Measurements from ENCODE around the gene GPN2. TPM values are rescaled to one million over a fixed set of nuclear protein-coding genes. Genes with fewer than 3 reads are reported as not detected.

Gene GPN2
- total and polyA plus RNA-seq, 8 donors: 23.5 to 34.1 (median 31.0) TPM

DNA sequence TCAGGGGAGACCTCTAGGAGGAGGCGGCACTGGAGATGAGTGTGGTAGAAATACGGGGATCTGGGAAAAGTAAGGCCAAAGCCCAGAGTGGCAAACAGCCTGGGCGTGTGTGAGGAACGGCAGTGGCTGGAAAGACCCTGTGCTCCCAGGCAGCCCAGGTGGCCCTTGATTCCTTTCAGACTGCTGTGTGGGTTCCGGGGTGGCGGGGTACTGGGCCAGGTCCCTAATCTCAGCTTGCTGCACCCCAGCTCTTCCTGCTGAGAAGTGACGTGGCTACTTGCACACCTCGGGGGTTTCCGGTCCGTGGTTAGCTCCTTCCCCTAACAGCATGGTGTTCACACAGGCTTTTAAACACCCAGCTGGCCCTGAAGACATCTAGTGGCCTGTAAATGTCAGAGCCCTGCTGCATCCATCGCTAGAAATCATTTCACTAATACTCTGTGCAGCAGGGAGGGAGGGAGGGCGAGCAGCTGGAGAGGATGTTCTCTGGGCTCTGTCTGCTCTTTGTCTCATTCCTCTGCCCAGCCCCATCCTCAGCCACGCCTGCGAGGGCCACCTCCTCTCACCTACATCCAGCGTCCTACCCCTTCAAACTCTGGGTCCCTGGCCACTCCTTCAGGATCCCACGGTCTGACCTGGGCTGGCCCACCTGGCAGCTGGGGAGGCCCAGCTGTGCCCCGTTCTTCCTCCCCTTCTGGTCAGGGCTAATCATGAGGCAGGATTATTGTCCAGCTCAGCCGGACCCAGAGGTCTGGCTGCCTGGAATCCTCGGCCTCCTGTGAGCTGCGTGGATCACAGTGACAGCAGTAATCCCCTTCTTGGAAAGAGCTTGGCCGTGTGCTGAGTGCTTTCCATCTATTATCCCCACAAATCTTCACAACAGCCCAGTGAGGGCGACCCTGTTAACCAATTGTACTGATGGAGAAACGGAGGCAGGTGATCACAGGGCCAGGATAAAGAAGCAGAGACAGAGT lies 56.4 kb downstream of the GPN2 start:
- ATAC-seq (peak; percentile 29), DNase-seq (peak in 2 of 4 donors; percentile 78 to 88)
- H3K4me1 ChIP-seq: peaks cover 0 to 60% of the 10 kb centered on the region in 2 donors
- H3K36me3 ChIP-seq: peaks cover 0 to 65% of the 10 kb centered on the region in 2 donors
- no peaks in the 10 kb centered on the region for H3K27me3 ChIP-seq
- no peak overlapping the region for H3K4me3 ChIP-seq
- H3K27ac ChIP-seq: peak overlapping the region in 1 of 2 donors; percentile 85
- no peaks in the 10 kb centered on the region for H3K9me3 ChIP-seq
- intact Hi-C loops (cut with DNase I): no loop called here
- TF ChIP-seq, protein P1, sequence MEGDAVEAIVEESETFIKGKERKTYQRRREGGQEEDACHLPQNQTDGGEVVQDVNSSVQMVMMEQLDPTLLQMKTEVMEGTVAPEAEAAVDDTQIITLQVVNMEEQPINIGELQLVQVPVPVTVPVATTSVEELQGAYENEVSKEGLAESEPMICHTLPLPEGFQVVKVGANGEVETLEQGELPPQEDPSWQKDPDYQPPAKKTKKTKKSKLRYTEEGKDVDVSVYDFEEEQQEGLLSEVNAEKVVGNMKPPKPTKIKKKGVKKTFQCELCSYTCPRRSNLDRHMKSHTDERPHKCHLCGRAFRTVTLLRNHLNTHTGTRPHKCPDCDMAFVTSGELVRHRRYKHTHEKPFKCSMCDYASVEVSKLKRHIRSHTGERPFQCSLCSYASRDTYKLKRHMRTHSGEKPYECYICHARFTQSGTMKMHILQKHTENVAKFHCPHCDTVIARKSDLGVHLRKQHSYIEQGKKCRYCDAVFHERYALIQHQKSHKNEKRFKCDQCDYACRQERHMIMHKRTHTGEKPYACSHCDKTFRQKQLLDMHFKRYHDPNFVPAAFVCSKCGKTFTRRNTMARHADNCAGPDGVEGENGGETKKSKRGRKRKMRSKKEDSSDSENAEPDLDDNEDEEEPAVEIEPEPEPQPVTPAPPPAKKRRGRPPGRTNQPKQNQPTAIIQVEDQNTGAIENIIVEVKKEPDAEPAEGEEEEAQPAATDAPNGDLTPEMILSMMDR (IDR thresholded peaks at IDR 0.05): no peak

- DNase-seq: no peak
- intact Hi-C loops (cut with DNase I): no loop called here
- TF ChIP-seq, protein P1 (IDR thresholded peaks at IDR 0.05): no peak
Observed at GRCh38 chr1:26832249-26832960, 57.7 kb downstream of the GPN2 start.

DNA sequence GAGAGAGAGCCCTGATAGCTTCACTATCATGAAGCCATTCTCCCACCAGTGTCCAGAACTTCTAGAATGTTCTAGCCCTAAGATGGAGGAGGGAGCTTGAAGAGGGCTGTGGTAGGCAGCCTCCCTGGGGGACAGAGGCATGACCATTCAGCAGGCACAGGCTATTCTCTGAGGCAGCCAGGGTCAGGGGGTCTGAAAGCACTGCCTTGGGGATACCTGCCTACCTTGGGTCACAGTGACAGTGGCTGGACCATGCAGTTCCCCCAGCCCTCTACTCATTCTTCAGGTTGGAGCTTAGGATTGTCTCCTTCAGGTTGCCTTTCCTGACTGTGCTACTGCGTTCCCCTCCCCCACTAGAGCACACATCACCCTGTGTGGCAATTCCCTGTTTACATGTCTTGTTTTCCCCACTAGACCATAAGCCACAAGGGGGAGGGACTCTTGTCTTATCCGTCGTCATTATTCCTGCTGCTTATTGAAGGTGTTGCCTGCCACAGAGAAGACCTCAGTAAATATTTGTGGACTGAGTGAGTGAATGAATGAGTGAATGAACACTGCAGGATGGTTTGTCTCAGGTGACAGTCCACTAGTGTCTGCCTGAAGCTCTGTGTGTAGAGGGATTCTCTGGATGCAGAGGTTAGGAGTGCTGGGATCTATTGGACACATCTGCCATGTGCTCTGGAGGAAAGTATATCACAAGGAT lies 58.4 kb downstream of the GPN2 start:
- Histone ChIP-seq H3K9me3 (no peaks in the 10 kb centered on the region), H3K27me3 (no peaks in the 10 kb centered on the region), H3K27ac (peak overlapping the region in 1 of 2 donors; percentile 85), H3K36me3 (peaks cover 0 to 50% of the 10 kb centered on the region in 2 donors), H3K4me3 (no peak overlapping the region), H3K4me1 (peaks cover 11 to 76% of the 10 kb centered on the region in 2 donors)
- TF ChIP-seq, protein P1 (IDR thresholded peaks at IDR 0.05): no peak
- peak; percentile 24 for ATAC-seq
- intact Hi-C loops (cut with DNase I): no loop called here
- no peak for DNase-seq

More at GRCh38 chr1:26832249-26832960, 57.7 kb downstream of the GPN2 start:
- Histone ChIP-seq H3K9me3 (no peaks in the 10 kb centered on the region), H3K36me3 (peaks cover 0 to 51% of the 10 kb centered on the region in 2 donors), H3K27me3 (no peaks in the 10 kb centered on the region), H3K4me1 (peaks cover 9 to 73% of the 10 kb centered on the region in 2 donors), H3K4me3 (no peak overlapping the region), H3K27ac (peak overlapping the region in 1 of 2 donors; percentile 85)
- no peak for ATAC-seq

DNA sequence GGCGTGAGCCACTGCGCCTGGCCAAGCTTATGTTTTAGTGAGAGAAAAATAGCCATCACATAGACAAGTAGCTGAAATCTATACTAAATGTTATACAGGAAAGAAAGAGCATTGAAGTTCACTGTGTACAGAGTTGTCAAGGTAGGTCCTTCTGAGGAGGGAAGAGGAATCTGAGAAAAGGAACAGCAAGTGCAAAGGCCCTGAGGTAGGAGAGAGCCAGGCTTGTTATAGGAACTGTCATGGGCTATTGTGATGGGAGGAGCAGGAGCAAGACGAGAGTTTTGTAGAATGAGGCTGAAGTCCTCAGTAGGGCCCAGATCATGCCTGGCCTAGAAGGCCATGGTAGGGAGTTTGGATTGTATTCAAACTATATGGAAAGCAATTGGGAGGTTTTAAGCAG lies 59.0 kb downstream of the GPN2 start:
- Histone ChIP-seq H3K4me1 (peaks cover 12 to 79% of the 10 kb centered on the region in 2 donors), H3K36me3 (peaks cover 0 to 44% of the 10 kb centered on the region in 2 donors), H3K4me3 (no peak overlapping the region), H3K27ac (peak overlapping the region in 1 of 2 donors; percentile 85), H3K27me3 (no peaks in the 10 kb centered on the region), H3K9me3 (no peaks in the 10 kb centered on the region)
- TF ChIP-seq, protein P1 (IDR thresholded peaks at IDR 0.05): no peak
- ATAC-seq: no peak
- DNase-seq: no peak
- intact Hi-C loops (cut with DNase I): no loop called here
